Measurements from ENCODE around the gene PLA2G6. TPM values are rescaled to one million over a fixed set of nuclear protein-coding genes. Genes with fewer than 3 reads are reported as not detected.

PLA2G6 gene
- total RNA-seq, 2 experiments from 2014 or later, result 33.9 to 83.9 TPM

- no TSS peak for BruUV-seq (replicated peaks)
- no peak overlapping the region for H3K4me2 ChIP-seq (ENCODE audit: low read length)
- DNase-seq (ENCODE audit: low spot score), result no peak
- H3K27ac ChIP-seq (ENCODE audit: low read depth, low read length, poor library complexity, severe bottlenecking), result no peak overlapping the region
- H2AFZ ChIP-seq (ENCODE audit: low read length), result no peak overlapping the region
- no peaks in the 10 kb centered on the region for H4K20me1 ChIP-seq (ENCODE audit: insufficient read depth, low read length)
- H3K79me2 ChIP-seq (ENCODE audit: insufficient read depth, low read depth, low read length), result no peaks in the 10 kb centered on the region
- no peak overlapping the region for H3K4me3 ChIP-seq (ENCODE audit: low read depth, low read length, poor library complexity, severe bottlenecking)
- POLR2A ChIA-PET, result no interaction called here
- TF ChIP-seq, protein P1, sequence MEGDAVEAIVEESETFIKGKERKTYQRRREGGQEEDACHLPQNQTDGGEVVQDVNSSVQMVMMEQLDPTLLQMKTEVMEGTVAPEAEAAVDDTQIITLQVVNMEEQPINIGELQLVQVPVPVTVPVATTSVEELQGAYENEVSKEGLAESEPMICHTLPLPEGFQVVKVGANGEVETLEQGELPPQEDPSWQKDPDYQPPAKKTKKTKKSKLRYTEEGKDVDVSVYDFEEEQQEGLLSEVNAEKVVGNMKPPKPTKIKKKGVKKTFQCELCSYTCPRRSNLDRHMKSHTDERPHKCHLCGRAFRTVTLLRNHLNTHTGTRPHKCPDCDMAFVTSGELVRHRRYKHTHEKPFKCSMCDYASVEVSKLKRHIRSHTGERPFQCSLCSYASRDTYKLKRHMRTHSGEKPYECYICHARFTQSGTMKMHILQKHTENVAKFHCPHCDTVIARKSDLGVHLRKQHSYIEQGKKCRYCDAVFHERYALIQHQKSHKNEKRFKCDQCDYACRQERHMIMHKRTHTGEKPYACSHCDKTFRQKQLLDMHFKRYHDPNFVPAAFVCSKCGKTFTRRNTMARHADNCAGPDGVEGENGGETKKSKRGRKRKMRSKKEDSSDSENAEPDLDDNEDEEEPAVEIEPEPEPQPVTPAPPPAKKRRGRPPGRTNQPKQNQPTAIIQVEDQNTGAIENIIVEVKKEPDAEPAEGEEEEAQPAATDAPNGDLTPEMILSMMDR (conservative IDR thresholded peaks at IDR 0.05; ENCODE audit: low read length), result no peak
- TF ChIP-seq EZH2phosphoT487 (IDR thresholded peaks at IDR 0.05; ENCODE audit: borderline replicate concordance, low read depth, low read length), result no peak
- H3K9me2 ChIP-seq (ENCODE audit: insufficient read depth, low read length), result no peaks in the 10 kb centered on the region
- H3K36me3 ChIP-seq (ENCODE audit: insufficient read depth, low read length), result 0 out of 2 replicates have a peak, but pooled peaks cover 4% of the 10 kb centered on the region
- H3K4me1 ChIP-seq (ENCODE audit: insufficient read depth, low read length, poor library complexity, severe bottlenecking), result no peaks in the 10 kb centered on the region
- no peaks in the 10 kb centered on the region for H3K9me3 ChIP-seq (ENCODE audit: low read length)
- CTCF ChIA-PET (ENCODE audit: unreplicated experiment), result interaction anchor here (0.8 kb wide), 1 partner anchor 23 kb away, joined by 4 read pairs; no protein-coding TSS in a partner anchor
- intact Hi-C loops (cut with micrococcal nuclease; ENCODE audit: unreplicated experiment), result no loop called here
Observed at GRCh38 chr22:38126928-38127668, 54.5 kb downstream of the PLA2G6 start.

GRCh38 chr22:38125751-38126201, 55.9 kb downstream of the PLA2G6 start:
- CTCF ChIA-PET (ENCODE audit: unreplicated experiment), result no interaction called here
- no peaks in the 10 kb centered on the region for H3K79me2 ChIP-seq (ENCODE audit: insufficient read depth, low read depth, low read length)
- no peak for DNase-seq (ENCODE audit: low spot score)
- H3K4me1 ChIP-seq (ENCODE audit: insufficient read depth, low read length, poor library complexity, severe bottlenecking), result no peaks in the 10 kb centered on the region
- no peaks in the 10 kb centered on the region for H4K20me1 ChIP-seq (ENCODE audit: insufficient read depth, low read length)
- intact Hi-C loops (cut with micrococcal nuclease; ENCODE audit: unreplicated experiment), result no loop called here
- H3K4me3 ChIP-seq (ENCODE audit: low read depth, low read length, poor library complexity, severe bottlenecking), result no peak overlapping the region
- no peaks in the 10 kb centered on the region for H3K36me3 ChIP-seq (ENCODE audit: insufficient read depth, low read length)
- TF ChIP-seq EZH2phosphoT487 (IDR thresholded peaks at IDR 0.05; ENCODE audit: borderline replicate concordance, low read depth, low read length), result no peak
- TF ChIP-seq, protein P1 (conservative IDR thresholded peaks at IDR 0.05; ENCODE audit: low read length), result no peak
- H3K4me2 ChIP-seq (ENCODE audit: low read length), result no peak overlapping the region
- H3K27ac ChIP-seq (ENCODE audit: low read depth, low read length, poor library complexity, severe bottlenecking), result no peak overlapping the region
- H2AFZ ChIP-seq (ENCODE audit: low read length), result no peak overlapping the region
- H3K9me2 ChIP-seq (ENCODE audit: insufficient read depth, low read length), result no peaks in the 10 kb centered on the region
- POLR2A ChIA-PET, result no interaction called here
- H3K9me3 ChIP-seq (ENCODE audit: low read length), result no peaks in the 10 kb centered on the region
- no TSS peak for BruUV-seq (replicated peaks)

GRCh38 chr22:38125038-38125610, 56.5 kb downstream of the PLA2G6 start:
- Histone ChIP-seq H3K9me3 (ENCODE audit: low read length) (no peaks in the 10 kb centered on the region), H3K36me3 (ENCODE audit: insufficient read depth, low read length) (no peaks in the 10 kb centered on the region), H3K79me2 (ENCODE audit: insufficient read depth, low read depth, low read length) (no peaks in the 10 kb centered on the region), H3K27ac (ENCODE audit: low read depth, low read length, poor library complexity, severe bottlenecking) (no peak overlapping the region), H3K4me3 (ENCODE audit: low read depth, low read length, poor library complexity, severe bottlenecking) (no peak overlapping the region), H4K20me1 (ENCODE audit: insufficient read depth, low read length) (no peaks in the 10 kb centered on the region), H3K9me2 (ENCODE audit: insufficient read depth, low read length) (no peaks in the 10 kb centered on the region), H3K4me2 (ENCODE audit: low read length) (no peak overlapping the region), H2AFZ (ENCODE audit: low read length) (no peak overlapping the region), H3K4me1 (ENCODE audit: insufficient read depth, low read length, poor library complexity, severe bottlenecking) (no peaks in the 10 kb centered on the region)
- ChIA-PET CTCF (ENCODE audit: unreplicated experiment) (no interaction called here), POLR2A (no interaction called here)
- no TSS peak for BruUV-seq (replicated peaks)
- TF ChIP-seq, protein P1 (conservative IDR thresholded peaks at IDR 0.05; ENCODE audit: low read length), result no peak
- TF ChIP-seq EZH2phosphoT487 (IDR thresholded peaks at IDR 0.05; ENCODE audit: borderline replicate concordance, low read depth, low read length), result no peak
- intact Hi-C loops (cut with micrococcal nuclease; ENCODE audit: unreplicated experiment), result no loop called here
- DNase-seq (ENCODE audit: low spot score), result no peak

All from OCI-LY7 (cell line).